ENCODE data around the gene SIRPA.

GRCh38 chr20:1855109-1855508, 40.1 kb upstream of the SIRPA start:
- TF ChIP-seq CTCF (IDR thresholded peaks at IDR 0.05) (no peak), POLR2A (IDR thresholded peaks at IDR 0.05) (no peak), POLR2AphosphoS5 (IDR thresholded peaks at IDR 0.05) (no peak)
